HG03025 (cell line): ENCODE results near the gene UFC1.
"Not testable (repeated sequence)": the region's sequence is repeated elsewhere in the genome, so short reads cannot be mapped to it uniquely, and the experiment has no call there.

ENCODE experiments used
- ATAC-seq: cut with Tn5 transposase; IDR thresholded peaks from one replicate; pipeline ENCODE4 v1.9.1; 2021; ENCODE audit warnings: mild to moderate bottlenecking, moderate library complexity; ENCODE audit not compliant: unreplicated experiment, low FRiP score

The UFC1 gene

DNA sequence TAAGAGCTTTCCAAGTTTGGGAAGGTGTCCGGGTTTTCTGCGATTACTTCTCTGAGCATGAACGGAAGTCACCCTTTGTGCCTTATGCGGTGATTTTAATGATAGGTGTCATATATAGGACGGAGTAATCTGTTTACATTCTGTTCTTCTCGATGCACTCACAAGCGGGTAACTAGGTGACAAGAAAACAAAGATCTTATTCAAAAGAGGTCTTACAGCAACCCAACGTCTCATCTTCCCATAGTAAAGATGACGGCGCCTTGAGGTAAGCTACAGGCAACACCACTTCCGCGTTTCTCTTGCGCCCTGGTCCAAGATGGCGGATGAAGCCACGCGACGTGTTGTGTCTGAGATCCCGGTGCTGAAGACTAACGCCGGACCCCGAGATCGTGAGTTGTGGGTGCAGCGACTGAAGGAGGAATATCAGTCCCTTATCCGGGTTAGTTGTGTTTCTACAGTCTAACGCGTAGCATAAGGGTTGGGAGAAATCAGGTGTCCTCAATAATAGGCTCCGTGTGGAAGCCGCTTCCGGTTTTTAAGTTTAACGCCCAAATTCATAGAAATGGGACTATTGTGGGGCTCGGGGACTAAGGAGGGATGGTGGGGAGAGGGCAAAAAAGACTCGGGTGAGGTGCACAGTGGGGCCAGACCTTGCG, at the start of gene UFC1:
Gene UFC1 (plus strand): TSS at position 297 of the 656 bp plus-strand sequence. CDS start 20 bp downstream, at position 317.
- no peak for ATAC-seq

DNA sequence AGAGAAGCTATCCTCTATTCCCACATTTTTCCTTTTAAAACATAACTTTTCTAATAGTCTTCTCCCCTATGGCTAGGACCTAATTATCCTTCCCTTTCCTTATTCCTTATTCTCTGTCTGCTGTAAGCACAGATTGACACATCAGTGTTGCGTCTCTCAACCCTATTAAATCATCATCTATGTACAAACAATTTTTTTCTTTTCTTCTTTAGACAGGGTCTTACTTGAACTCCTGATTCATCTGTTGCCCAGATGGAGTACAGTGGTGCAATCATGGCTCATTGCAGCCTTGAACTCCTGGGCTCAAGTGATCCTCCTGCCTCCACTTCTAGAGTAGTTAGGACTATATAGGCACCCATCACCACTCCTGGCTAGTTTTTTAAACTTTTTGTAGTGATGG, 47.3 kb upstream of the UFC1 start:
- ATAC-seq, result no peak

DNA sequence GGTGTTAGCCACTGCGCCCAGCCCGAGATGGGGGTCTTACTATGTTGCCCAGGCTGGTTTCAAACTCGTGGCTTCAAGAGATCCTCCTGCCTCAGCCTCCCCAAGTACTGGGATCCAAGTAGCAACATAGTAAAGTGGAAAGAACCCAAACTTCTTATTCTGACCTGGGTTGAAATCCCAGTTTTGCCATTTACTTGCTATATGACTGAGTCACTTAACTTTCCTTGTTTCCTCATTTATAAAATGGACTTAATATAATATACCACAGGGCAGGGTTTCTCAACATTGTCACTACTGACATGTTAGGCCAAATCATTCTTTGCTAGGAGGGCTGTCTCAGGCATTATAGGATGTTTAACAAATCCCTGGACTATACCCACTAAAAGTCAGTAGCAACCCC, 42.7 kb upstream of the UFC1 start:
- no peak for ATAC-seq

DNA sequence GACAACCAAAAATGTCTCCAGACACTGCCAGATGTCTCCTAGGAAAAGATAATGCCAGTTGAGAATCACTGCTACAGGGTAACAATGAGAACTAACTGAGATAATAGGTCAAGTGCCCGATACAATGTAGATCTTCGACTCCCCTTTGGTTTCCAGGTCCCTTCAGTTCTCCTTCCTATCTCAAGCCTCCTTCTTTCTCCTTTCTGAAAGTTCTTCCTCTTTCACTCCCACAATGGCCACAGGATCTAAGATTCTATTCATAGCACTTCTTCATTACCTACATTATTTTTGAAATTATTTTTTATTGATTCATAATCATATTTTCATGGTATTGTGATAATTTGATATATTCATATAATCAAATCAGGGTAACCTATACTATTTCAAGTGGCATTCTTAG, 42.3 kb upstream of the UFC1 start:
- ATAC-seq, result no peak

DNA sequence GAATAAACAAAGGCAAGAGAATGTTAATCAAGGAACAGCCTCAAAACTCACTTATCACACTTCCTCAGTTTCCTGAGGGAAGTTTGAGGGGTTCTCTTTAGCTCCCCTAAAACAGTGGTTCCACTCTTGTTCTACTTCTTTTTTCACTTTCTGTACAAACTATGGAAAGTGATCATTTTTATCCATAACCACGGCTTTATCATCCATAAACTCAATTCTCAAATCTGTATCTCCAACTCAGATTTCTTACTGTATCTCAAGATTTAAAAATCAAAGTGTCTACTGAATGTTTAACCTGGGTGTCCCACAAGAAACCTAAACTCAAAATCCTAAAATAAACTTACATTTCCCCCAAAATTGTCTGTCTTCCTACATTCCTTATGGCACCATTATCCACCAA, 39.9 kb upstream of the UFC1 start:
- ATAC-seq, result no peak

DNA sequence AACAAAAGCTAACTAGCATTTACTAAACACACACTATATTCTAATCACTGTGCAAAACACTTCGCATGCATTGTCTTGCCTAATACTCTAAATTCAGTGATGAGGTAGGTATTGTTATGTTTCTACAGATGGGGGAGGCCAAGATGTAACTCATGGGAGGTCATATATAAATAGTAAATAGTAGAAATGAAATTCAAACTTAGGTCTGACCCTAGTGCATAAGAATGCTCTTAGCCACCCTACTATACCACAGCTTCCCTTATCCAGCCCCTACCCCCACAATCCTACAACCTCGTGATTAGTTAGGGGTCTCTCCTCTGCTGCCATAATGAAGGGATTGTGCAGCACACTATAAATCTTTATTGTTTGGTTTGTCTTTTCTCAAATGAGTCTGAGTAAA, 39.2 kb upstream of the UFC1 start:
- no peak for ATAC-seq

DNA sequence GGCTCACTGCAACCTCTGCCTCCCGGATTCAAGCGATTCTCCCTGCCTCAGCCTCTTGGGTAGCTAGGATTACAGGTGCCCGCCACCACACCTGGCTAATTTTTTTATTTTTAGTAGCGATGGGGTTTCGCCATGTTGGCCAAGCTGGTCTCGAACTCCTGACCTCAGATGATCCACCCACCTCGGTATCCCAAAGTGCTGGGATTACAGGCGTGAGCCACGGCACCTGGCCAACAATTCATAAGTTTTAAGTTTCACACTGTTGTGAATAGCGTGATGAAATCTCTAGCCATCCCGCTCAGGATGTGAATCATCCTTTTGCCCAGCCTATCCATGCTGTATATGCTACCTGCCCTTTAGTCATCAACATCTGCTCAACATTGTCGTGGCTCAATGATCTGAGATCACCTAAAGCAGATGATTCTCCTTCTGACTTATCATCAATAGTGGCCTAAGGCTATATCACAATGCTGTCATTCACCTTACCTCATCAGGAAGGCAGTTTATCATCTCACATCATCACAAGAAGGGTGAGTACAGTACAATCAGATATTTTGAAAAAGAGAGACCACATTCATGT, 38.6 kb upstream of the UFC1 start:
- ATAC-seq, result no peak

DNA sequence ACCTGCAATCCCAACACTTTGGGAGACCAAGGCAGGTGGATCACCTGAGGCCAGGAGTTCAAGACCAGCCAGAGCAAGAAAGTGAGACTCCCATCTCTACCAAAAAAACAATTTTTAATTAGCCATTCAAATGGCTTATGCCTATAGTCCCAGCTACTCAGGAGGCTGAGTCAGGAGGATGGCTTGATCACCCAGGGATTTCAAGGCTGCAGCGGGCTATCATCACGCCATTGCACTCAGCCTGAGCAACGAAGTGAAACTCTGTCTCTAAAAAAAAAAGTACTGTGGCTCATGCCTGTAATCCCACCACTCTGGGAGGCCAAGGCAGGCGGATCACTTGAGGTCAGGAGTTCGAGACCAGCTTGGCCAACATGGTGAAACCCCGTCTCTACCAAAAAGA, 37.8 kb upstream of the UFC1 start:
- not testable (repeated sequence) for ATAC-seq

DNA sequence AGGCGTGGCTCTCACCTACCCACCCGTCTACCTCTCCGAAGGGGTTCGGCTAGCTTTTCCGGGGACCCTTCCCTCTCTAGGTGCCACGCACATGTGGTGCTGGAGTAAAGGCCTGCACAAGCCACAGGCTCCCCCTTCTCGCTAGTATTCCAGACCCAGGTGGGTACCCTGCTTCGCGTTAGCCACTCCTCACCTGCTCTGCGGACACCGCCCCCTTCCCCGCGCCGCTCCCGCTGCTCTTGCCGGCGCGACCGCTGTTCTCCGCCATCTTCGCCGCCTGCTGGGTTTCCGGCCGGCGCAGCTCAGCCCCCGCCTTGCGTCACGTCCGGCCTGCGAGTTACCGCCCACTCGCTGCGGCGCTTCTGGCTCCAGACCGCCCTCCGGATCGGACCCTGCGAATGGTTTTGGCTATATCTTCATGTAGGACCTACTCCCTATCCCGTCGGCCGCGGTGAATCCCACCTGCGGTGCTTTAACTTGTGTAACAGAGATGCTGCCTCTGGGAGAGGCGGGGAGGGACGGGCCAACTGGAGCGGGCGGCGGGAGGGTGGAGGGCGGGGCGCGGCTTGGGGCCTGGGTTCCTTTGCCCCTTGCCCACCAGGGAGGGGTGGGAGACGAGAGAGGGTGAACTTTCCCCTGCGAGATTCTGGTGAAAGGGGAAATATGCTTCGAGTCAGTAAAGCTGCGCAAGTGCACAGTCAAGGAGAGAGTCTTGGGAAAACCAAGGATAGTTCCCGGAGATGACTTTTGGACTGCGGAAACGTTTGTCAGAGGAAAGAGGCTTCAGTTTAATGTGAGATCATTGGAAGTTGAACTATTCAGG, 35.8 kb upstream of the UFC1 start, which contains the start of the genes NIT1 and PFDN2:
Gene NIT1 (plus strand): TSS at position 347 of the 823 bp plus-strand sequence. CDS start 72 bp downstream, at position 419.
Gene PFDN2 (minus strand): TSS at position 279 of the 823 bp plus-strand sequence. CDS start 11 bp downstream, at position 268.
- ATAC-seq, result peak; percentile 70

DNA sequence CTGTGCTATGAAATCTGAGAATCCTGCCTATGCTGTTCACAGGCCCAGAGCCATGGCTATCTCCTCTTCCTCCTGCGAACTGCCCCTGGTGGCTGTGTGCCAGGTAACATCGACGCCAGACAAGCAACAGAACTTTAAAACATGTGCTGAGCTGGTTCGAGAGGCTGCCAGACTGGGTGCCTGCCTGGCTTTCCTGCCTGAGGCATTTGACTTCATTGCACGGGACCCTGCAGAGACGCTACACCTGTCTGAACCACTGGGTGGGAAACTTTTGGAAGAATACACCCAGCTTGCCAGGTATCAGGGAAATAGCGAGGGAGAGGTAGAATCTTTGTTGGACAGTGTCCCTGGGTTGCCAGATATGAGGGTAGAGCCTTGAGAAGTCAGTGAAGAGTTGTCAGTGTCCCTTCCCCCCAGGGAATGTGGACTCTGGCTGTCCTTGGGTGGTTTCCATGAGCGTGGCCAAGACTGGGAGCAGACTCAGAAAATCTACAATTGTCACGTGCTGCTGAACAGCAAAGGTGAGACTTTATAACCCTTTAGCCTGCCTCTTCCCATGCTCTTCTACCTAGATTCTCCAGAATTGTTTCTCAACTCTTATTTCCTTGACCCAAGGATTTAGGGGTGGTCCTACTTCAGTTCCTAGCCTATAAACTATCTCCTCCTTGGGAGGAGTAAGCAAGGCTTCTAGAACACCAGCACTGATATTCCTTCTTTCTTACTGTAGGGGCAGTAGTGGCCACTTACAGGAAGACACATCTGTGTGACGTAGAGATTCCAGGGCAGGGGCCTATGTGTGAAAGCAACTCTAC, 34.5 kb upstream of the UFC1 start:
- ATAC-seq, result no peak

DNA sequence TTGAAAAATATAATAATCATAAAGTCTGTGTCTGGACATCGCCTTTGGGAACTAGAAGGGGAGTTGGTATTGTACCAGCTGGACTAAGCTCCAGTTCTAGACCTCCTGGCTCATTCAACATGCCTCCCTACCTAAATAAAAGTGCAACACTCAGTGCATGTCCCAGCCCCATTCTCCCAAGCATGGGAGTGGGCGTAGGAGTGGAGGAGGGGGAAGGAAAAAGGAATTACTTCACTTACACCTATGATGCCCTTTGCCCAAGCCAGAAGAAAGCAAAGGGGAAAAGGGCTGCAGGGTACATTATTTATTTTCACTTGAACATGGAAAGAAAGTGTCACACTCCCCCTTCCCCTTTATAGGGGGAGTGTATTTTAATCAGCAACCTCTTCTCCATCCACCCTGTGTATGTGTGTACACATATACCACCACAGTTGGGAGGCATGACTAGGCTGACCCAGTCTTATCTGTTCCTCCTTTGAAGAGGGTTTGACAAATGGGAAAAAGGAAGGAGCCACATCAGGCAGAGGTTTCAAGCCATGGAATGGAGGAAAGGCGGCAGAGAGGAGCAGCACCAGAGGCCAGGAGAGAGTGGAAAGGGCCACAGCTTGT, 32.6 kb upstream of the UFC1 start:
- no peak for ATAC-seq

DNA sequence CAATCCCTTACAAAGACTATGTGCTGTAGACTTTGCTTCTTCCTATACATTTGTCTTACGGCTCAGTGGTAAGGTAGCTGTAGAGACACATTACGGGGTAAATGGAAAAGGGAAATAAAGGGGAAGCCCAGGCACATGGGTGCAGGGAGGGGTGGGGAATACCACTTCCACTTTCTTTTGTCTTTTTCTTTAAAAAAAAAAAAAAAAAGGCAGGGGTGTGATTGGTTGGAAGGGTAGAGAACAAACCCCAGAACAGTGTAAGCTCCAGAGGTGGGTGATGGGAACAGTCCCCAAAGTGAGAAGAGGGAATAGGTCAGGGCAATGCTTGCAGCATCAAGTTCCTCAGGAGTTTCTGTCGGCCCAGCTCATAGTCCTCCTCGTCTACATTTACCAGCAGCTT, 31.9 kb upstream of the UFC1 start:
- ATAC-seq, result no peak

DNA sequence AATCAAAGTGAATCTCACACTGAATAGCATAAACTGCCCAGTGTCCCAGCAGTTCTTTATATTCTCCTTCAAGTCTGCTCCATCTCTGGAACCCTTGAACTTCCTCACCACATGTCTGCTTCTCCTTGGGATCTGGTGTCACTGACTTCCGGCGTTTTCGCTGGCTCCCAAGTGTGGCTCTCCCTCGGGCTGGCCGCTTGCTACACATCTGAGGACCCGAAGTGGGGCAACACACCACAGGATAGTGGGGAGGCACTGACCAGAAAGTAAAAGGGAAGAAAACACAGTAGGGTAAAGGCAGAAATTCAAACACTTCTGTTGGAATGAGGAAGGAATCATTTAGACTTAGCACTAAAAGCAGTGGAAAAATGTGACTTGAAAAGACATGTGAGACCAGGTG, 30.8 kb upstream of the UFC1 start:
- ATAC-seq, result no peak

DNA sequence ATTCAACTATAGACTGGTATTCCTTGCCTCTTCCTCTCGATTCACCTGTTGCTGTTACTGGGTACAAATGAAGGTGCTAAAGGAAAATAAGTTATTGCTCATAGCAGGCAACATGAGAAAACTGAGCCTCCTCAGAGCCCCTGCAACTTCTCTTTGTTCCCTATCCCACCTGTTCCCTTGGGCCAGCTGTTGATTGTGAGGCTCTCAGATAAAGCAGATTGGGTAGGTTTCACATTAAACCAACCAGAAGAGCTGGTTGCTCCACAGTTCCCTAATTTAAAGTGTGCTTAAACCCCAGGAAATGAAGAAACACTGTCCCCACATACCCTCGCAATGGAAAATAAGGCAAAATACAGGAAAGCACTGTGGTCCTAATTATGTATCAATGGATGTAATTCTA, 26.1 kb upstream of the UFC1 start:
- ATAC-seq, result no peak

DNA sequence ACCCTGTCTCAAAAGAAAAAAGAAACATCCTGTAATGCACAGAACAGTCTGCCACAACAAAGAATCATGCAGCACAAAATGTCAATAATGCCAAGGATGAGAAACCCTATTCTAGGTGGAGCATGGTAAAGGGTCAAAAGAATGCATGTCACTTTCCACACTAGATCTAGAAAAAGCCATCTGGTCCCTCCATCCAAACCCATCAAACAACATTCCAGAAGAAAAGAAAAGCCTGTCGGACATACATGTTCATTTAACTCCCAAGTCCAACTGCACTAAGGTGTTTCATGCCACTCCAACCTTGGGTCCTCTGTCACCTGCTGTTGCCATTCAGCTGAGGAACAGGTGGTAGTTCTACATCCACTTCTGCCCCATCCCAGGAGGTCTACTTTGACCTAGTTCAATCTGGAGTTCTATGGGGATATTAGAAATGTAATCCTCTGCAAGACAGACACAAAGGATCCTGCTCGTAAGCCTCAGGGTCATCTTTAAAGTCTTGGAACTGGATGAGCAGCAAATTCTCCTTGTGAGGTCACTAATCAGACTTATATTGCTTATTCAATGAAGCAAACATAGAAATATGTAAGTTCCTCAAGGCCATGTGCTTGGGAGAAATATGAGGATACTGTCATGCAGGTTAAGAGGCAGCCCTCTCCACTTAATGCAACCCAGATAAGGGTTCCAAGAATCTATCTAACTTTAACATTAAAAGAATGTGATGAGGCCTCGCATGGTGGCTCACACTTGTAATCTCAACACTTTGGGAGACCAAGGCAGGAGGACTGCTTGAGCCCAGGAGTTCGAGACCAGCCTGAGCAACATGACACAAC, 25.0 kb upstream of the UFC1 start:
- ATAC-seq, result no peak

DNA sequence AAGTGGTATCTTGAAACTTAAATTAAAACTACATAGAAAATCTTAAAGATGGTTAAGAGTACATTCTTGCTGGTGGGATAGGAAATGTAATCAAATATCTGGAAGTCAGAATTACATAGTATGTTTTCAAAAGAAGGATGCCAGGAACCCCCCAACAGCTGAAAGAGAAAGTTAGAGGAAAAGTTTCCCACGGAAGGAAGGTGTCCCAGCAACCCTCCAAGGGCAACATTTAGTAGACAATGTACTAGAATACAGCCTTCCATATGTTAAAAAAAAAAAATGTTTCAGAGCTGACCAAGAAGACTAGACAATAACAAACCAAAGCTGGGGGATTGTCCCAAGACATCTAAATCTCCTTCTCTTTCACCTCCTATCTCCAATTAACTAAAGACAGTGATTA, 23.5 kb upstream of the UFC1 start:
- no peak for ATAC-seq

DNA sequence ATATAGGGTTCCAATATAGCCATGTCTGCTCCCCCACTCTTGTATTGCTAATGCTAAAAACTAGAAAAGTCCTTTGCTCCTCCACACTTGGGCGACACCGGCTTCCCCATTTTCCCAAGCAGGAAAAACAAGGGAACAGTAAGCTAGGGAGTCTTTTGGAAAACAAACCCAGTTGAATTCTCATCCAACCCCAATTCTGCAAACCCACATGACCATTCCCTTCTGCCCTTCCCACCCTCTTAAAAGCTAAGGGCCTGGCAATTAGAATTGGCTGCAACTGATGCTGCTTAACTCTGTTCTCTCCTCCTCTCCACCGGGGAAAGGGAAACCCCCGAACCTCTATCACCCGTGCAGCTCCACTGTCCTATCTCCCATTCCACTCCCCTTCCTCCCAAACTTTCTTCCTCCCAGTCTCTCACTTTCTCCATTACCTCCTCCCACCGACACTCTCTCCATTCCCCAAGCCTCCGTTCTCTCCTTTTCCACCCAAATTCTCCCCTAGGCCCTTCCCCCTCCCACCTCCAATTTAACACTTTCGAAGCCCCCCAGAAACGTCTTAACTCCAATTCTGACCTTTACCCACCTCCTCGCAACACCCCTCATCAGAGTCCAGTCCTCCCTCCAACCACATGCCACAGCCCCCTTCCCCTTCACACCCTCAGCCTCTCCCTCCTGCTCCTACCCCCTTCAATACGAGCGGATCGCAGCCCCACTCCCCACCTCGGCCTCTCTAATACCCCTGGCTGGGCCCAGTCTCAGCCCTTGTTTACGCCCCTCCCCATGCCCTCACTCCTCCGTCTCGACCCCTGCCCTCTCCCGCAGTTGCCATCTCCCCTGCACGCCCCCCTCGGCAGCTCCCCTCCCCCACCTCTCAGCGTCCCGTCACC, 22.0 kb upstream of the UFC1 start:
- ATAC-seq, result no peak

DNA sequence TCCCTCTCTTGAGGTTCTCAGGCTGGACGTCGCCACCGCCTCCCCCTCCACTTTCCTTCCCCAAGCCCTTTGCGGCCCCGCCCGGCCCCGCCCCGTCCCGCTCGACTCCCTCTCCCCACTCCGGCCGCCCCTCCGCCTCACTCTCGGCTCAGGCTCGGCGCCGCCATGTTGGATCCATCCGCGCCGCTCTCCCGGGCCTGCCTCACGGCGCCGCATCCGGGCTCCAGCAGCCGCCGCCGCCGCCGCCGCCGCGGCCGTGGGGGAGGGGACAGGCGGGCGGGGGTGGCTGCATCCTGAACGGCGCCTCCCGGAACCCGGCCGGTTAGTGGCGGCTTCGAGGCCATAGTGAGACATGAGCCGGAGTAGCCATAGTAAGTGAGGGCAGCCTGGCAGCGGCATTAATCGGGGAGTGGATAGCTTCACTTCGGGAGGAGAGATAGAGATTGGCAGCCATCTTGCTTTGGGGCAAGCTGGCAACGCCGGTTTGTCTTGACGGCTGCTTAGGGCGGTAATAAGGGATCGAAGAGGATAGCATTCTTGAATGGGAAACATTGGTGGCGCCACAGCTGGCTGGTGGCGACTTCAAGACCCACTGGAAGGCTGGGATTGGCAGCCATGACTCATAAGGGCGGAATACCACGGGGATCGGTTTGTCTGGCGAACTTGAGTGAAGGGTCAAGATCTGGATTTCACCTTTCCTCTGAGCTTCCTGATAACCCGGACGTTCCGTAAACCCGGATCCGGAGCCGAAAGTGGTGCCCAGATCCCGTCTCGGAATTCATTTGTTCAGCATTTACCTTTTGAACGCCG, 21.2 kb upstream of the UFC1 start, which contains the start of gene DEDD:
Gene DEDD (minus strand): TSS at position 258 of the 810 bp plus-strand sequence. CDS start 8,205 bp downstream, outside the sequence.
- ATAC-seq, result peak; percentile 85
